Measurements from ENCODE around the gene PDE3A. TPM values are rescaled to one million over a fixed set of nuclear protein-coding genes. Genes with fewer than 3 reads are reported as not detected.

PDE3A gene
- total RNA-seq, 3 donors from 2014 or later, result 7.0 to 11.5 (median 9.4) TPM

DNA sequence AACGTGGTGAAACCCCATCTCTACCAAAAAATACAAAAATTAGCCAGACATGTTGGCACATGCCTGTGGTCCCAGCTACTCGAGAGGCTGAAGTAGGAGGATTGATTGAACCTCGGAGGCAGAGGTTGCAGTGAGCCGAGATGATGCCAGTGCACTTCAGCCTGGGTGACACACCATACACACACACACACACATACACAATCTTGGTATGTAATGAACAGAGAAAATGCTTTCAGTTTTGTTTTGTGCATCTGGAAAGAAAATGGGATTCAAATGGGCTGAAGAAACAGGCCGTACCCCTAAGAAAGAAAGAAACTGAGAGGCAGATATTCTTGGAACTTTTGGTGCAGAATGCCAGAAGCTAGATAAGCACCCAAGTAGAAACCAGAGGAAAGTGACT is 107.2 kb downstream of the PDE3A start:
- no peaks in the 10 kb centered on the region for H3K27me3 ChIP-seq
- DNase-seq (ENCODE audit: low spot score in 2 of 2), result no peak
- H3K9me3 ChIP-seq, result no peaks in the 10 kb centered on the region
- no peak overlapping the region for H3K4me3 ChIP-seq
- H3K27ac ChIP-seq, result no peak overlapping the region
- H3K4me1 ChIP-seq, result no peaks in the 10 kb centered on the region
- TF ChIP-seq, protein P1, sequence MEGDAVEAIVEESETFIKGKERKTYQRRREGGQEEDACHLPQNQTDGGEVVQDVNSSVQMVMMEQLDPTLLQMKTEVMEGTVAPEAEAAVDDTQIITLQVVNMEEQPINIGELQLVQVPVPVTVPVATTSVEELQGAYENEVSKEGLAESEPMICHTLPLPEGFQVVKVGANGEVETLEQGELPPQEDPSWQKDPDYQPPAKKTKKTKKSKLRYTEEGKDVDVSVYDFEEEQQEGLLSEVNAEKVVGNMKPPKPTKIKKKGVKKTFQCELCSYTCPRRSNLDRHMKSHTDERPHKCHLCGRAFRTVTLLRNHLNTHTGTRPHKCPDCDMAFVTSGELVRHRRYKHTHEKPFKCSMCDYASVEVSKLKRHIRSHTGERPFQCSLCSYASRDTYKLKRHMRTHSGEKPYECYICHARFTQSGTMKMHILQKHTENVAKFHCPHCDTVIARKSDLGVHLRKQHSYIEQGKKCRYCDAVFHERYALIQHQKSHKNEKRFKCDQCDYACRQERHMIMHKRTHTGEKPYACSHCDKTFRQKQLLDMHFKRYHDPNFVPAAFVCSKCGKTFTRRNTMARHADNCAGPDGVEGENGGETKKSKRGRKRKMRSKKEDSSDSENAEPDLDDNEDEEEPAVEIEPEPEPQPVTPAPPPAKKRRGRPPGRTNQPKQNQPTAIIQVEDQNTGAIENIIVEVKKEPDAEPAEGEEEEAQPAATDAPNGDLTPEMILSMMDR (IDR thresholded peaks at IDR 0.05), result no peak
- TF ChIP-seq POLR2A (IDR thresholded peaks at IDR 0.05) (no peak), POLR2AphosphoS5 (IDR thresholded peaks at IDR 0.05) (no peak)
- intact Hi-C loops (cut with DNase I; ENCODE audit: low total_unique reads), result no loop called here
- H3K36me3 ChIP-seq, result no peaks in the 10 kb centered on the region

DNA sequence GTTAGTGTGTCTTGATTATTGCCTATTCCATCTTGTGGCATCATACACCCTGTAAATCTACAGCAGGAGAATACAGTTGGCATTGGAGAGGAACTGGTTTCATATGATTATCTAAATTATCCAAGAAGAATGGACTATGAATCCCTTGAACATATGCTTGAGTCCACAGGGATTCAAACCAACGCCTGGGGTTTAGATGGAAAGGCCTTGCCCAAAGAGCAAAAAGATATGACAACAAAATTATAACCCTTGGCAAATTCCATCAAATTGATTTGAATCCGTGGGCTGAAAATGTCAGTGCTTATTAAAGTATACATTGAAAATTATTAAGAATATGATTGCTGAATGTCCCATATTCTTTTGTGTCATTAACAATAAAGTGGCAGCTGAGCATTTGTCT is 108.2 kb downstream of the PDE3A start:
- intact Hi-C loops (cut with DNase I; ENCODE audit: low total_unique reads), result no loop called here
- no peak for DNase-seq (ENCODE audit: low spot score in 2 of 2)
- Histone ChIP-seq H3K4me1 (no peaks in the 10 kb centered on the region), H3K27me3 (no peaks in the 10 kb centered on the region), H3K27ac (no peak overlapping the region), H3K9me3 (no peaks in the 10 kb centered on the region), H3K4me3 (no peak overlapping the region), H3K36me3 (no peaks in the 10 kb centered on the region)
- no peak for TF ChIP-seq POLR2A (IDR thresholded peaks at IDR 0.05)
- no peak for TF ChIP-seq POLR2AphosphoS5 (IDR thresholded peaks at IDR 0.05)
- TF ChIP-seq, protein P1 (IDR thresholded peaks at IDR 0.05), result no peak

DNA sequence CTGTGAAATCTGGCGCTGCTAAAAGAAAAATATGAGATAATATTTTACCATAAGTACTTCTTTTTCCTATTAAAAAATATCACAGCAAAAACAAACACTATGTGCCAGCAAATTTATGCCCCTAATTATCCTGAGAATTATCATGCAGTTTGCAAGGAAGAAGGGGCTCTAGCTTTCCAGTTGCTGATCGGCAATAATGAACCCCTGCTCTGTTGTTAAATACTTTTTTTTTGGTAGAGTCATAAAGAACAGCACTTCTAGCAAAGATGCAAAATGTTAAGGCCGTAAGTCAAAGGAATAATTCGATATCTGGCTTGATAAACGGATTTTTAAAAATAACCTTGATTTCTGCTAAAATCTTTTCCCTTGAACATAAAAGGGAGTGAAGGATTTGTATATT is 108.9 kb downstream of the PDE3A start:
- no peak for DNase-seq (ENCODE audit: low spot score in 2 of 2)
- no peak for TF ChIP-seq POLR2A (IDR thresholded peaks at IDR 0.05)
- no peak for TF ChIP-seq POLR2AphosphoS5 (IDR thresholded peaks at IDR 0.05)
- TF ChIP-seq, protein P1 (IDR thresholded peaks at IDR 0.05), result no peak
- no peaks in the 10 kb centered on the region for H3K4me1 ChIP-seq
- no peaks in the 10 kb centered on the region for H3K36me3 ChIP-seq
- H3K9me3 ChIP-seq, result no peaks in the 10 kb centered on the region
- intact Hi-C loops (cut with DNase I; ENCODE audit: low total_unique reads), result no loop called here
- H3K27ac ChIP-seq, result no peak overlapping the region
- H3K27me3 ChIP-seq, result no peaks in the 10 kb centered on the region
- no peak overlapping the region for H3K4me3 ChIP-seq

DNA sequence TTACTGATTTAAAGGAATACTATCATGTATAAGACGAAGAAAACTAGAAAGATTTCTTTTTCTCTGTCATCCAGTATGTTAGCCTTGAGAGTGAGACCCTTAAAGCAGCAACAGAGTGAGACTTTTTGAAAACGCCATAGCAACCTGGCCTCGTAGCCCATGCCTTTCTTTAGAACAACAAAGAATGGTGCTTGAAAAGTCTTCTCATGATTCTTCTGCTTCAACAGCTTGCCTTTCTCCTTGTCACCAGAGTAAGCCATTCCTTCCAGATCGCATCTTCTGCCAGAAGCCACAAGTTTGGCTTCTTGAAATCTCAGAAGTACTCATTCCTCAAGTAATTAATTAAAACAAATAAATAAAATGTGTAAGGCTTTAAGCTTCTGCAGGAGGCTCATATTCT is 109.3 kb downstream of the PDE3A start:
- Histone ChIP-seq H3K4me3 (no peak overlapping the region), H3K27ac (no peak overlapping the region), H3K27me3 (no peaks in the 10 kb centered on the region), H3K9me3 (no peaks in the 10 kb centered on the region), H3K36me3 (no peaks in the 10 kb centered on the region), H3K4me1 (no peaks in the 10 kb centered on the region)
- TF ChIP-seq POLR2AphosphoS5 (IDR thresholded peaks at IDR 0.05), result no peak
- TF ChIP-seq POLR2A (IDR thresholded peaks at IDR 0.05), result no peak
- TF ChIP-seq, protein P1 (IDR thresholded peaks at IDR 0.05), result no peak
- DNase-seq (ENCODE audit: low spot score in 2 of 2), result no peak
- intact Hi-C loops (cut with DNase I; ENCODE audit: low total_unique reads), result no loop called here

DNA sequence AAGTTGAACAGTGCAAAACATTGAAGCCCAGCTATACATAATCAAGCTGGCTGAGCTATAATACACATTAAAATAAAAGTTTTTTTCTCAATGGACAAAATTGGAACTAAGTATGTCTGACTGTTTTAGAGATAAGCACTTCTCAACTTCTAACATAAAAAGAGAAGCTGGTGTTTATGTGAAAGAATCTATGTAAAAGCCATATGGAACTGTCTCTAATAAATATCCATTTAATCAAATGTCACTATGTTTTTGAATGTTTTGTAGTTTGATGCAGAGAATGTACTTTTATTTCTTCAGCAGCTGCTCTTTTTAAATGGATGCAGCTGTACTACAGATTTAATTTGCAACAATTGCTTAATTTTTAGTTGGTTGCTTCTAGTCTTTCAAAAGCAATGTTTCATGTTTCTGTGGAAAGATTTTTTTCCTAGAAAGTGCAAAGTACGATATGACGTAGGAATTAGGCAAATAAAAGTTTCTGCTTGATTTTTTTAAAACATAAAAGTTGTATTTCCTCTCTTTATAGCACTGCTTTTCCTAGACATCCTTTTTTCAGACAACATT is 114.2 kb downstream of the PDE3A start:
- no peak overlapping the region for H3K4me3 ChIP-seq
- no peaks in the 10 kb centered on the region for H3K27me3 ChIP-seq
- H3K36me3 ChIP-seq, result no peaks in the 10 kb centered on the region
- H3K27ac ChIP-seq, result no peak overlapping the region
- TF ChIP-seq POLR2A (IDR thresholded peaks at IDR 0.05), result no peak
- no peak for TF ChIP-seq POLR2AphosphoS5 (IDR thresholded peaks at IDR 0.05)
- TF ChIP-seq, protein P1 (IDR thresholded peaks at IDR 0.05), result no peak
- H3K9me3 ChIP-seq, result no peaks in the 10 kb centered on the region
- H3K4me1 ChIP-seq, result no peaks in the 10 kb centered on the region
- intact Hi-C loops (cut with DNase I; ENCODE audit: low total_unique reads), result no loop called here
- DNase-seq (ENCODE audit: low spot score in 2 of 2), result no peak

Data from breast epithelium (tissue), 4 donors.